ENCODE measurements around the gene SLC13A2. TPM values are rescaled to one million over a fixed set of nuclear protein-coding genes. Genes with fewer than 3 reads are reported as not detected.

SLC13A2 gene
- total RNA-seq, 1 experiment from 2014 or later: not detected

GRCh38 chr17:28492352-28493310, 19.2 kb downstream of the SLC13A2 start:
- H4K91ac ChIP-seq (ENCODE audit: insufficient read length, low read depth, low read length): no peak overlapping the region
- H3T11ph ChIP-seq (ENCODE audit: low read length): no peak overlapping the region
- H2BK15ac ChIP-seq (ENCODE audit: low read depth, low read length): no peak overlapping the region
- Mint-ChIP-seq H3K36me3 (ENCODE audit: insufficient read depth in 1 of 3, low read depth in 3 of 3) (no peaks in the 10 kb centered on the region; a peak in 1 of 7 replicates), H3K27ac (no peak overlapping the region), H3K4me1 (peaks cover 5 to 9% of the 10 kb centered on the region in 2 experiments), H3K9me3 (no peaks in the 10 kb centered on the region; a peak in 1 of 5 replicates), H3K4me3 (no peak overlapping the region), H3K27me3 (ENCODE audit: low read depth) (peaks cover 20% of the 10 kb centered on the region)
- H3K9ac ChIP-seq (ENCODE audit: extremely low read depth, insufficient read length, low read length): no peak overlapping the region
- H3K23me2 ChIP-seq (ENCODE audit: insufficient read length, low read depth, low read length, poor library complexity, severe bottlenecking): no peaks in the 10 kb centered on the region
- H3K4ac ChIP-seq (ENCODE audit: low read depth, low read length): no peak overlapping the region
- H3K4me2 ChIP-seq (ENCODE audit: insufficient read depth, insufficient read length, low read length): no peak overlapping the region
- H3K79me1 ChIP-seq (ENCODE audit: insufficient read depth, low read depth, low read length, poor library complexity, severe bottlenecking): no peaks in the 10 kb centered on the region
- H3K79me2 ChIP-seq (ENCODE audit: insufficient read depth, low read length): no peaks in the 10 kb centered on the region
- no peaks in the 10 kb centered on the region for H3K27me3 ChIP-seq (ENCODE audit: insufficient read depth, low read length)
- no peak overlapping the region for H2AFZ ChIP-seq (ENCODE audit: low read length)
- H2BK5ac ChIP-seq (ENCODE audit: insufficient read length, low read length): no peak overlapping the region
- no peak overlapping the region for H3K18ac ChIP-seq (ENCODE audit: insufficient read length, low read depth, low read length)
- no peaks in the 10 kb centered on the region for H3K9me3 ChIP-seq (ENCODE audit: control insufficient read depth, low read depth, low read length)
- TF ChIP-seq, protein P1, sequence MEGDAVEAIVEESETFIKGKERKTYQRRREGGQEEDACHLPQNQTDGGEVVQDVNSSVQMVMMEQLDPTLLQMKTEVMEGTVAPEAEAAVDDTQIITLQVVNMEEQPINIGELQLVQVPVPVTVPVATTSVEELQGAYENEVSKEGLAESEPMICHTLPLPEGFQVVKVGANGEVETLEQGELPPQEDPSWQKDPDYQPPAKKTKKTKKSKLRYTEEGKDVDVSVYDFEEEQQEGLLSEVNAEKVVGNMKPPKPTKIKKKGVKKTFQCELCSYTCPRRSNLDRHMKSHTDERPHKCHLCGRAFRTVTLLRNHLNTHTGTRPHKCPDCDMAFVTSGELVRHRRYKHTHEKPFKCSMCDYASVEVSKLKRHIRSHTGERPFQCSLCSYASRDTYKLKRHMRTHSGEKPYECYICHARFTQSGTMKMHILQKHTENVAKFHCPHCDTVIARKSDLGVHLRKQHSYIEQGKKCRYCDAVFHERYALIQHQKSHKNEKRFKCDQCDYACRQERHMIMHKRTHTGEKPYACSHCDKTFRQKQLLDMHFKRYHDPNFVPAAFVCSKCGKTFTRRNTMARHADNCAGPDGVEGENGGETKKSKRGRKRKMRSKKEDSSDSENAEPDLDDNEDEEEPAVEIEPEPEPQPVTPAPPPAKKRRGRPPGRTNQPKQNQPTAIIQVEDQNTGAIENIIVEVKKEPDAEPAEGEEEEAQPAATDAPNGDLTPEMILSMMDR (conservative IDR thresholded peaks at IDR 0.05): no peak
- H2BK12ac ChIP-seq (ENCODE audit: insufficient read length, low read depth, low read length): no peak overlapping the region
- no CpG with 5 or more reads among the region's 4 CpGs for WGBS (ENCODE audit: extremely low coverage, insufficient read length, low lambda C conversion rate)
- no peak overlapping the region for H4K8ac ChIP-seq (replicated peaks; ENCODE audit: insufficient read length, low read depth, low read length)
- H4K5ac ChIP-seq (ENCODE audit: insufficient read length, low read depth, low read length): no peak overlapping the region
- H3K14ac ChIP-seq (ENCODE audit: insufficient read depth, low read length): no peak overlapping the region
- H3K23ac ChIP-seq (ENCODE audit: insufficient read length, low read depth, low read length): no peak overlapping the region
- no peaks in the 10 kb centered on the region for H4K20me1 ChIP-seq (ENCODE audit: control insufficient read depth, insufficient read depth, insufficient read length)
- no peak overlapping the region for H3K27ac ChIP-seq (ENCODE audit: insufficient read length, low read depth, low read length)
- no peak overlapping the region for H3K56ac ChIP-seq (ENCODE audit: insufficient read length, low read depth, low read length)
- no peak overlapping the region for H2BK20ac ChIP-seq (ENCODE audit: low read depth, low read length, poor library complexity, severe bottlenecking)
- no peaks in the 10 kb centered on the region; the same call in 1 of the 2 replicates for H3K4me1 ChIP-seq (ENCODE audit: insufficient read depth, low read length)
- H2AK5ac ChIP-seq (ENCODE audit: insufficient read length, low read length): no peak overlapping the region
- no peak overlapping the region for H2BK120ac ChIP-seq (ENCODE audit: low read depth, low read length, poor library complexity, severe bottlenecking)
- DNase-seq: no peak
